Trophoblast cell (in vitro differentiated cells and primary cell): ENCODE data around the gene TAF4B.

Source experiments
- DNase-seq, 2 donors: peaks; one replicate each; pipeline ENCODE4 v3.0.0-alpha.2; 2016
- H2AFZ ChIP-seq: 2 replicates; pipeline ENCODE4 v1.6.1; 2013; ENCODE audit warnings: low read length, moderate library complexity, mild to moderate bottlenecking; ENCODE audit not compliant: insufficient read depth, poor library complexity
- H2AK5ac ChIP-seq: 2 replicates; pipeline ENCODE4 v1.6.1; 2013; ENCODE audit warnings: mild to moderate bottlenecking, low read length
- H2BK120ac ChIP-seq: 2 replicates; pipeline ENCODE4 v1.6.1; 2013; ENCODE audit warnings: low read length, mild to moderate bottlenecking, moderate library complexity; ENCODE audit not compliant: insufficient read depth, poor library complexity
- H2BK12ac ChIP-seq: 2 replicates; pipeline ENCODE4 v1.6.1; 2013; ENCODE audit warnings: mild to moderate bottlenecking, low read length, moderate library complexity
- H2BK5ac ChIP-seq: 2 replicates; pipeline ENCODE4 v1.6.1; 2013; ENCODE audit warnings: low read length, low read depth, moderate library complexity, mild to moderate bottlenecking; ENCODE audit not compliant: poor library complexity
- H3K14ac ChIP-seq: 2 replicates; pipeline ENCODE4 v1.6.1; 2013; ENCODE audit warnings: mild to moderate bottlenecking, low read length
- H3K18ac ChIP-seq: 2 replicates; pipeline ENCODE4 v1.6.1; 2013; ENCODE audit warnings: mild to moderate bottlenecking, low read length
- H3K23ac ChIP-seq: 2 replicates; pipeline ENCODE4 v1.6.1; 2013; ENCODE audit warnings: low read length
- H3K27ac ChIP-seq: 2 replicates; pipeline ENCODE4 v1.5.1; 2013; ENCODE audit warnings: low read depth, mild to moderate bottlenecking, inconsistent platforms, low read length, moderate library complexity
- H3K27me3 ChIP-seq: 2 replicates; pipeline ENCODE4 v1.6.1; 2013; ENCODE audit warnings: inconsistent platforms, mild to moderate bottlenecking, low read length, moderate library complexity; ENCODE audit not compliant: insufficient read depth
- H3K36me3 ChIP-seq, 2 experiments: 1 replicate in 1 of 2; 2 replicates in 1 of 2; pipeline ENCODE4 v1.6.1; 2013; ENCODE audit warnings: low read length in 2 of 2, mild to moderate bottlenecking in 2 of 2, moderate library complexity in 1 of 2; ENCODE audit not compliant: insufficient read depth in 2 of 2, control insufficient read depth in 1 of 2
- H3K4ac ChIP-seq: 2 replicates; pipeline ENCODE4 v1.6.1; 2013; ENCODE audit warnings: low read depth, mild to moderate bottlenecking, low read length, moderate library complexity
- H3K4me1 ChIP-seq, 2 experiments: 1 replicate in 1 of 2; 2 replicates in 1 of 2; pipeline ENCODE4 v1.6.1; 2013; ENCODE audit warnings: low read length in 2 of 2, mild to moderate bottlenecking in 2 of 2, moderate library complexity in 1 of 2; ENCODE audit not compliant: insufficient read depth in 2 of 2, control insufficient read depth in 1 of 2
- H3K4me2 ChIP-seq: 2 replicates; pipeline ENCODE4 v1.6.1; 2013; ENCODE audit warnings: inconsistent platforms, mild to moderate bottlenecking, low read length, moderate library complexity
- H3K4me3 ChIP-seq: 2 replicates; pipeline ENCODE4 v1.5.1; 2013; ENCODE audit warnings: mild to moderate bottlenecking, low read depth, low read length, inconsistent platforms
- H3K79me1 ChIP-seq: one replicate; pipeline ENCODE4 v1.6.1; 2013; ENCODE audit warnings: low read length
- H3K79me2 ChIP-seq: 2 replicates; pipeline ENCODE4 v1.6.1; 2013; ENCODE audit warnings: low read length, mild to moderate bottlenecking; ENCODE audit not compliant: control insufficient read depth, insufficient read depth, poor library complexity
- H3K9ac ChIP-seq: 2 replicates; pipeline ENCODE4 v1.6.1; 2013; ENCODE audit warnings: mild to moderate bottlenecking, low read length
- H3K9me3 ChIP-seq: 2 replicates; pipeline ENCODE4 v1.6.1; 2013; ENCODE audit warnings: low read depth, mild to moderate bottlenecking, control low read depth, inconsistent platforms, low read length; ENCODE audit not compliant: insufficient read depth
- H4K12ac ChIP-seq: 2 replicates; pipeline ENCODE4 v1.6.1; 2013; ENCODE audit warnings: low read depth, mild to moderate bottlenecking, low read length, moderate library complexity
- H4K8ac ChIP-seq: 2 replicates; pipeline ENCODE4 v1.6.1; 2013; ENCODE audit warnings: low read depth, mild to moderate bottlenecking, low read length, moderate library complexity
- H4K91ac ChIP-seq: one replicate; pipeline ENCODE4 v1.6.1; 2013; ENCODE audit warnings: low read depth, mild to moderate bottlenecking, low read length, moderate library complexity
- WGBS: extraction: QIAGEN DNeasy Blood & Tissue Kit; methylation state at CpG from one replicate; pipeline ENCODE4 v1.1.7; 2013; ENCODE audit warnings: missing lambda C conversion rate; ENCODE audit not compliant: insufficient read length, insufficient coverage; ENCODE audit errors: extremely low coverage; 5-methylcytosine and 5-hydroxymethylcytosine counted together

TAF4B gene

DNA sequence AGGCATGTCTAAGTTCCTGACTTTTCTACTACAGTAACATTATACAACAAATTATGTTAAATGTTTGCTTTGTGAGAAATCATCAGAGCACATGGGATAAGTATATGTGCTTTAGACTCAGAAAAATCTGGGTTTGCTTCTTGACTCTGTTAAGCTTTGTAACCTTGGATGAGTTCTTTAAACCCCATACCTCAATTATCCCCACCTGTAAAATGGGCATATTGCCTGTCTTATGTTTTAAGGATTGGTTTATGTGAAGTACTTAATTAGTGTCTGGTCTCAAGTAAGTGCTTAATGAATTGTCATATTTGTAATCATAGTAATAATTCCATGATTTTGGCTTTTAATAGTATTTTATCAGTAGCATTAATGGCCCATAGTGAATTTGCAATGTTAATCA lies 135.8 kb downstream of the TAF4B start:
- DNase-seq, result no peak
- Histone ChIP-seq H3K4me2 (no peak overlapping the region), H3K79me1 (no peaks in the 10 kb centered on the region), H3K4me3 (no peak overlapping the region), H2AK5ac (no peak overlapping the region), H3K9ac (no peak overlapping the region), H2BK5ac (no peak overlapping the region), H3K9me3 (no peaks in the 10 kb centered on the region), H2BK120ac (no peak overlapping the region), H4K91ac (no peak overlapping the region), H3K18ac (no peak overlapping the region), H3K14ac (no peak overlapping the region), H3K79me2 (no peaks in the 10 kb centered on the region), H3K36me3 (no peaks in the 10 kb centered on the region), H4K8ac (no peak overlapping the region), H3K23ac (no peak overlapping the region), H3K4me1 (no peaks in the 10 kb centered on the region), H3K27ac (no peak overlapping the region), H3K27me3 (no peaks in the 10 kb centered on the region), H2AFZ (no peak overlapping the region), H4K12ac (no peak overlapping the region), H3K4ac (no peak overlapping the region), H2BK12ac (no peak overlapping the region)

DNA sequence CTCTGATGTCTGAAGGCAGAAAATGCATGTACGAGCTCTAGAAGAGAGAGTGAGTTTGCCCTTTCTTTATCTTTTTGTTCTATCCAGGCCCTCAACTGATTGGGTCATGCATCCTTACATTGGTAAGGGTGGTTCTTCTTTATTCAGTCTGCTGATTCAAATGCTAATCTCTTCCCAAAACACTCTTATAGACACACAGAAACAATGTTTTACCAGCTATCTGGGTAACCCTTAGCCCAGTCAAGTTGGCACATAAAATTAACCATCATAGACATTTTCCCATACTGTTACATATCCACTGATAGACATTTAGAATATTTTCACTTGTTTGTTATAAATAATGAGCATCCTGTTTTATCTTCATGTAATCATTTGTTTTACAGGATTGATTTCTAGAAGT lies 141.2 kb downstream of the TAF4B start:
- no peak overlapping the region for H3K4ac ChIP-seq
- no peaks in the 10 kb centered on the region for H3K79me2 ChIP-seq
- H3K14ac ChIP-seq, result no peak overlapping the region
- H4K91ac ChIP-seq, result no peak overlapping the region
- no peaks in the 10 kb centered on the region for H3K36me3 ChIP-seq
- H2BK120ac ChIP-seq, result no peak overlapping the region
- H3K18ac ChIP-seq, result no peak overlapping the region
- H3K4me3 ChIP-seq, result no peak overlapping the region
- no peak for DNase-seq
- no peak overlapping the region for H3K9ac ChIP-seq
- no peak overlapping the region for H4K8ac ChIP-seq
- no peak overlapping the region for H3K23ac ChIP-seq
- no peak overlapping the region for H2BK5ac ChIP-seq
- H2AK5ac ChIP-seq, result no peak overlapping the region
- H4K12ac ChIP-seq, result no peak overlapping the region
- no peaks in the 10 kb centered on the region for H3K9me3 ChIP-seq
- no peak overlapping the region for H2BK12ac ChIP-seq
- no peaks in the 10 kb centered on the region for H3K4me1 ChIP-seq
- no CpG with 5 or more reads among the region's 1 CpG for WGBS
- no peak overlapping the region for H2AFZ ChIP-seq
- no peaks in the 10 kb centered on the region for H3K79me1 ChIP-seq
- no peak overlapping the region for H3K27ac ChIP-seq
- H3K4me2 ChIP-seq, result no peak overlapping the region
- no peaks in the 10 kb centered on the region for H3K27me3 ChIP-seq

DNA sequence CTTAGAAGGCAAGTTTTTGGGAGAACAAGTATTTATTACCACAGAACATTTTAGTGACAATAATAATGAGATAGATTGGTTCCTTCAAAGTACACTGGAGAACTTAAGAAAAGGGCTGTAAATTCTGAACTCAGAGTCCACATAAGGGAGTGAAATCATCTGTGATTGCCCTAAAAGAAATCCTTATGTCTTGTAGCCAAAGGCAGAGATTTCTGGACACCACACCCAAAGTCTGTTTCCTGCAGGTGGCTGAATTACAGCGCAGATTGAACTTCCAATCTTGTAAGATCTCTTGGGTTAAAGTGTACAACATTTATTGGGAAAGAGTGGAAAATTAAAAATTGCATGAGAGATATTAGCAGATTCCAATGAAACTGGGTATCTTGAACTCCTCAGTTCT lies 143.8 kb downstream of the TAF4B start:
- Histone ChIP-seq H2BK5ac (no peak overlapping the region), H3K27me3 (no peaks in the 10 kb centered on the region), H3K27ac (no peak overlapping the region), H2BK12ac (no peak overlapping the region), H3K14ac (no peak overlapping the region), H3K18ac (no peak overlapping the region), H3K4me1 (no peaks in the 10 kb centered on the region), H2AFZ (no peak overlapping the region), H4K8ac (no peak overlapping the region), H4K12ac (no peak overlapping the region), H3K4me2 (no peak overlapping the region), H3K9ac (no peak overlapping the region), H3K79me1 (no peaks in the 10 kb centered on the region), H2AK5ac (no peak overlapping the region), H3K79me2 (no peaks in the 10 kb centered on the region), H3K36me3 (no peaks in the 10 kb centered on the region), H4K91ac (no peak overlapping the region), H2BK120ac (no peak overlapping the region), H3K4ac (no peak overlapping the region), H3K9me3 (no peaks in the 10 kb centered on the region), H3K23ac (no peak overlapping the region), H3K4me3 (no peak overlapping the region)
- WGBS, result no CpG with 5 or more reads among the region's 1 CpG
- no peak for DNase-seq

DNA sequence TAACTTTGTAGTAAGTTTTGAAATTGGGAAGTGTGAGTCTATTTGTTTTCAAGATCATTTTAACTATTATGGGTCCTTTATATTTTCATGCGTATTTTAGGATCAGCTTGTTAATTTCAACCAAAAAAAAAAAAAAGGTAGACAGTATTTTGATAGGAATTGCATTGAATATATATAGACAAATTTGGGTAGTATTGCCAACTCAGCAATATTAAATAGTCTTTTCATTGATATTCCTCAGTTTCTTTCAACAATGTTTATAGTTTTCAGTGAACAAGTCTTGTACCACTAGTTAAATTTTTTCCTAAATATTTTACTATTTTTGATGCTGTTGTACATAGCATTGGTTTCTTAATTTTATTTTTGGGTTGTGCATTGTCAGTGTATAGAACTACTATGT lies 149.9 kb downstream of the TAF4B start:
- WGBS, result no CpG with 5 or more reads among the region's 1 CpG
- H3K36me3 ChIP-seq, result no peaks in the 10 kb centered on the region
- no peak overlapping the region for H3K9ac ChIP-seq
- H3K79me1 ChIP-seq, result no peaks in the 10 kb centered on the region
- H3K4ac ChIP-seq, result no peak overlapping the region
- H3K27me3 ChIP-seq, result no peaks in the 10 kb centered on the region
- H2AK5ac ChIP-seq, result no peak overlapping the region
- no peak overlapping the region for H4K91ac ChIP-seq
- no peak overlapping the region for H3K14ac ChIP-seq
- H3K27ac ChIP-seq, result no peak overlapping the region
- H2AFZ ChIP-seq, result no peak overlapping the region
- no peak overlapping the region for H2BK12ac ChIP-seq
- H3K4me2 ChIP-seq, result no peak overlapping the region
- H2BK120ac ChIP-seq, result no peak overlapping the region
- no peak overlapping the region for H3K4me3 ChIP-seq
- H3K4me1 ChIP-seq, result no peaks in the 10 kb centered on the region
- H3K79me2 ChIP-seq, result no peaks in the 10 kb centered on the region
- no peak overlapping the region for H4K8ac ChIP-seq
- no peaks in the 10 kb centered on the region for H3K9me3 ChIP-seq
- H3K18ac ChIP-seq, result no peak overlapping the region
- H3K23ac ChIP-seq, result no peak overlapping the region
- DNase-seq, result no peak
- H2BK5ac ChIP-seq, result no peak overlapping the region
- no peak overlapping the region for H4K12ac ChIP-seq

DNA sequence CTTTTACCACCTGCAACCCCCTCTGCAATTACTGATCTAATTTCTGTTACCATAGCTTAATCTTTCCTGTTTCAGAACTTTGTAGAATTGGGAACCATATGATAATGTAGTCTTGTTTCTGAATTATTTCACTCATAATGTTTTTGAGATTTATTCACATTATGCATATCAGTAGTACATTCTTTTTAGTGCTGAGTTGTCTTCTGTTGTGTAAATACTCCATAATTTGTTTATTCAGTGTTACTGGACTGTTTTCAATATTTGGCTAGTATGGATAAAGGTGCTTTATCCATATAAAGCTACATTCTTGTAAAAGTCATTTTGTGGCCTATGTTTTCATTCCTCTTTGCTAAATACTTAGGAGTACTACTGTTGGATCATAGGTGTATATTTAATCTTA lies 152.5 kb downstream of the TAF4B start:
- Histone ChIP-seq H2AK5ac (no peak overlapping the region), H4K8ac (no peak overlapping the region), H3K4me2 (no peak overlapping the region), H3K18ac (no peak overlapping the region), H4K91ac (no peak overlapping the region), H3K9me3 (no peaks in the 10 kb centered on the region), H3K36me3 (no peaks in the 10 kb centered on the region), H2BK120ac (no peak overlapping the region), H4K12ac (no peak overlapping the region), H2AFZ (no peak overlapping the region), H3K4ac (no peak overlapping the region), H3K4me1 (no peaks in the 10 kb centered on the region), H3K79me2 (no peaks in the 10 kb centered on the region), H3K27me3 (no peaks in the 10 kb centered on the region), H3K23ac (no peak overlapping the region), H2BK5ac (no peak overlapping the region), H3K14ac (no peak overlapping the region), H3K4me3 (no peak overlapping the region), H3K9ac (no peak overlapping the region), H3K79me1 (no peaks in the 10 kb centered on the region), H3K27ac (no peak overlapping the region), H2BK12ac (no peak overlapping the region)
- no peak for DNase-seq
